Endothelial cell of umbilical vein (primary cell): ENCODE results near the gene MRM1.
A peak's percentile ranks its signal among the peaks of the same experiment; 100 is the strongest.

ENCODE experiments used
- CTCF ChIP-seq, 2 donors: IDR thresholded peaks; 1 replicate in 1 of 2; 2 replicates in 1 of 2; pipeline ENCODE4 v1.5.1; 2011; ENCODE audit warnings: low read length in 2 of 2, mild to moderate bottlenecking in 2 of 2, moderate library complexity in 2 of 2, control low read depth in 1 of 2, inconsistent platforms in 1 of 2, low read depth in 1 of 2; ENCODE audit not compliant: insufficient read depth in 1 of 2; ENCODE audit errors: extremely low read depth in 1 of 2
- EZH2 ChIP-seq: IDR thresholded peaks from 2 replicates; pipeline ENCODE4 v1.6.1; 2012; ENCODE audit warnings: borderline replicate concordance, low read depth, mild to moderate bottlenecking, moderate library complexity, low read length, inconsistent platforms; ENCODE audit not compliant: severe bottlenecking
- POLR2A ChIP-seq: IDR thresholded peaks from 2 replicates; pipeline ENCODE4 v1.6.1; 2012; ENCODE audit warnings: low read depth, mild to moderate bottlenecking, control low read depth, low read length

GRCh38 chr17:36602924-36603384 lies 1.6 kb downstream of the MRM1 start:
- peak; percentile 62 to 83 for TF ChIP-seq CTCF (IDR thresholded peaks at IDR 0.05; ENCODE audit: extremely low read depth in 1 of 2, insufficient read depth in 1 of 2, low read depth in 1 of 2, low read length in 2 of 2)
- no peak for TF ChIP-seq POLR2A
- TF ChIP-seq EZH2, result no peak
